Tibial nerve (tissue), 4 donors: ENCODE data around the gene LIPG. TPM values are rescaled to one million over a fixed set of nuclear protein-coding genes. Genes with fewer than 3 reads are reported as not detected.

Source experiments
- DNase-seq, 2 donors: peaks; one replicate each; pipeline ENCODE4 v3.0.0-alpha.2; 2019; ENCODE audit warnings: low spot score in 2 of 2
- H3K27ac ChIP-seq, 4 donors: fragments of 200-600 bp; sonication (generic) in 3 of 4; one replicate each; pipeline ENCODE4 v1.5.1; 2017 to 2019; ENCODE audit warnings: mild to moderate bottlenecking in 1 of 4
- H3K27me3 ChIP-seq, 2 donors: fragments of 200-600 bp; sonication (generic) in 1 of 2; one replicate each; pipeline versions ENCODE4 v1.5.1 to v1.6.0; 2017 to 2019
- H3K36me3 ChIP-seq, 3 donors: fragments of 200-600 bp; sonication (generic); one replicate each; pipeline ENCODE4 v1.5.1; 2018 to 2019
- H3K4me1 ChIP-seq, 4 donors: fragments of 200-600 bp; sonication (generic) in 3 of 4; one replicate each; pipeline ENCODE4 v1.5.1; 2017 to 2019
- H3K4me3 ChIP-seq, 4 donors: fragments of 200-600 bp; sonication (generic) in 3 of 4; one replicate each; pipeline ENCODE4 v1.5.1; 2017 to 2019; ENCODE audit warnings: mild to moderate bottlenecking in 1 of 4, moderate library complexity in 1 of 4
- H3K9me3 ChIP-seq, 4 donors: fragments of 200-600 bp; sonication (generic) in 3 of 4; one replicate each; pipeline ENCODE4 v1.5.1; 2017 to 2019
- EP300 ChIP-seq, 2 donors: sonication (generic); formaldehyde crosslinking; IDR thresholded peaks; one replicate each; pipeline ENCODE4 v1.6.1; 2017; ENCODE audit warnings: antibody characterized with exemption in 2 of 2, mild to moderate bottlenecking in 1 of 2
- POLR2A ChIP-seq, 2 donors: fragments of 450-650 bp; IDR thresholded peaks; one replicate each; pipeline ENCODE4 v1.6.1; 2017; ENCODE audit warnings: antibody characterized with exemption in 2 of 2, mild to moderate bottlenecking in 2 of 2, moderate library complexity in 2 of 2
- WGBS, 2 donors: methylation state at CpG; one replicate each; pipeline ENCODE4 v1.1.5; 2018; 5-methylcytosine and 5-hydroxymethylcytosine counted together
- total RNA-seq, 4 donors: library from RNA; depleted of rRNA; stranded (reverse); fragments of >200 nt; gene quantifications; one replicate each; pipeline ENCODE4 v1.1.0, GENCODE V29; 2016
- TF ChIP-seq, protein P1 (sequence below), 5 experiments: fragments of 200-600 bp in 3 of 5; fragments of 450-650 bp in 2 of 5; sonication (generic) in 3 of 5; IDR thresholded peaks; one replicate each; pipeline ENCODE4 v1.5.1; 2016 to 2019; ENCODE audit warnings: antibody characterized with exemption in 5 of 5, mild to moderate bottlenecking in 3 of 5, moderate library complexity in 2 of 5

LIPG gene
- total RNA-seq, 4 donors from 2014 or later: 0.39 to 0.44 TPM; not detected in 2

DNA sequence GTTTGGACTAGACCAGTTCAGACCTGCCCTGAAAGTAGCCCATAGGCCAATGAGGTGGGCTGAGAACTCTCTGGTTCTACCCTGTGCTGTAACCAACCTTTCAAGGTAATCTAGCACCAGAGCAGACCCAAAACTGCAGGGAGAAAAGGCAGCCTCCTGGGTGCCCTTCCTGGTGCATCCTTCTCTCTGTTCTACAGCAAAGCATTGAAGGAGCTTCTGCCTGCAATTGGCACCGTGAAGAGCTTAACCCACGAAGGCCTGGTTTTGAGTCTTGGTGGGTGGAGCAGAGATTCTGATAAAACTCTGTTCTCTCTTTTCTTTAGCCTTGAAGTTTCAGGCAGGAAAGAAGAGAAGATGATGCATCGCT is 55.5 kb downstream of the LIPG start:
- Histone ChIP-seq H3K4me1 (peaks cover 0 to 30% (median 4%) of the 10 kb centered on the region in 4 donors), H3K4me3 (no peak overlapping the region), H3K27me3 (no peaks in the 10 kb centered on the region), H3K36me3 (no peaks in the 10 kb centered on the region), H3K27ac (no peak overlapping the region), H3K9me3 (no peaks in the 10 kb centered on the region)
- DNase-seq: no peak
- no peak for TF ChIP-seq EP300 (IDR thresholded peaks at IDR 0.05)
- 79 to 80% methylated on average over 3 of the region's 3 CpGs for WGBS, 2 donors

DNA sequence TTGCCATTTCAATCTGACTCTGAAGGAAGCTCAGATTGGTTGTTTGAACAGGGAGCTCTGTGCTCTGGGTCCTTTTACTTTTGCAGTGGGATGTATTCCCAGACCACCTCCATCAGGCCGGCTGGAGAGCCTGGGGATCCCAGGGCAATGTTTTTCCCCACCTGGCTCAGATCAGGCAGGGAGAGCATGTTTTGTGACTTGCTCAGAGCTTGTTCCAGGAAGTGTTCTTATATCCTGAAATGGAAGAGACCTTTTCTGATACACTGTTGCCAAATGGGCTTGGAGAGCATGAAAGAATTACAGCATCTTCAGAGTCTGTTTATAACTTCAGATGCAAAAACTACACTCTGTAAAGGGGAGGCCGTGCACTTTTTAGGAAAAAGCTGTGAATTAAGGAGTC is 56.0 kb downstream of the LIPG start:
- 78 to 86% methylated on average over 2 of the region's 2 CpGs for WGBS, 2 donors
- no peak for DNase-seq
- H3K27ac ChIP-seq: no peak overlapping the region

DNA sequence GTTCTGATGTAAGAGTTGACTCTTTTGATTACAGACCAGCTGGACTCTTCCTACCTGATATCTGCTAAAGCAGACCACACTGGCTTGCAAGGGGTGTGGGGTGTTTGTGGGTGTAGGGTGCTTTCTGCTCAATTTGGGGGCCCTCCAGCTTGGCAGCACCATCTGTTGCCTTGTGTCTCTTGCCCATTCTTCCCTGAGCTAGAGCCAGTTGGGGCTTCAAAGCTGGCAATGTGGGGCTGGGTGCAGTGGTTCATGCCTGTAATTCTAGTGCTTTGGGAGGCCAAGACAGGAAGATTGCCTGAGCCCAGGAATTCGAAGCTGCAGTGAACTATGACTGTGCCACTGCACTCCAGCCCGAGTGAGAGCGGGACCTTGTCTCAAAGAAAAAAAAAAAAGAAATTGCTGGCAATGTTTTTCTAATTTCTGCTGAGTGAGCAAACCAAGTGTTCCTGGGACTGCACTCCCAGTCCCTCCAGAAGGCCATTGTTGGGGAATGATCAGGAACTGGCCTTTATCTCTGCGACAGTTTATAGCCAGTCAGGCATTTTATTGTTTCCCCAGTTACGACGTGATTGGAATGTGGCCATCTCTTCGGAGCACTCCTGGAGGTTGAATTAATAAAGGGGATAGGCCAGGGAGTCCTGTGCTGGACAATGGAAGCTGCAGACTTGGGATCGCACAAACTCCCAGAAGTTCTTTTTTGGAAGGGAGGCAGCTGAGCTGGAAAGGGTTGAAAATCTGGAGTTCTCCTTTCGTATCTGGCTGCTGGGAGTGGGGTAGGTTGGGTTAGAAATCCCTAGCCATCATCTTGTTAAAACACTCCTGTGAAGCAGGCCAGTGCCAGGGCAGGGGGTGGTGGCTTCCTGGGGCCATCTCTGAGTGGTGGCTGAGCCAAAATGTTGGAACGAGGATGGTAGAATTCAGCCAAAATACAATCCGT is 57.2 kb downstream of the LIPG start:
- H3K27ac ChIP-seq: no peak overlapping the region
- H3K27me3 ChIP-seq: no peaks in the 10 kb centered on the region
- peaks cover 0 to 14% (median 0%) of the 10 kb centered on the region in 4 donors for H3K4me1 ChIP-seq
- H3K36me3 ChIP-seq: no peaks in the 10 kb centered on the region
- WGBS, 2 donors: 29 to 41% methylated on average over 11 of the region's 11 CpGs
- no peaks in the 10 kb centered on the region for H3K9me3 ChIP-seq
- no peak overlapping the region for H3K4me3 ChIP-seq
- no peak for DNase-seq
- TF ChIP-seq POLR2A (IDR thresholded peaks at IDR 0.05) (no peak), EP300 (IDR thresholded peaks at IDR 0.05) (no peak)
- TF ChIP-seq, protein P1, sequence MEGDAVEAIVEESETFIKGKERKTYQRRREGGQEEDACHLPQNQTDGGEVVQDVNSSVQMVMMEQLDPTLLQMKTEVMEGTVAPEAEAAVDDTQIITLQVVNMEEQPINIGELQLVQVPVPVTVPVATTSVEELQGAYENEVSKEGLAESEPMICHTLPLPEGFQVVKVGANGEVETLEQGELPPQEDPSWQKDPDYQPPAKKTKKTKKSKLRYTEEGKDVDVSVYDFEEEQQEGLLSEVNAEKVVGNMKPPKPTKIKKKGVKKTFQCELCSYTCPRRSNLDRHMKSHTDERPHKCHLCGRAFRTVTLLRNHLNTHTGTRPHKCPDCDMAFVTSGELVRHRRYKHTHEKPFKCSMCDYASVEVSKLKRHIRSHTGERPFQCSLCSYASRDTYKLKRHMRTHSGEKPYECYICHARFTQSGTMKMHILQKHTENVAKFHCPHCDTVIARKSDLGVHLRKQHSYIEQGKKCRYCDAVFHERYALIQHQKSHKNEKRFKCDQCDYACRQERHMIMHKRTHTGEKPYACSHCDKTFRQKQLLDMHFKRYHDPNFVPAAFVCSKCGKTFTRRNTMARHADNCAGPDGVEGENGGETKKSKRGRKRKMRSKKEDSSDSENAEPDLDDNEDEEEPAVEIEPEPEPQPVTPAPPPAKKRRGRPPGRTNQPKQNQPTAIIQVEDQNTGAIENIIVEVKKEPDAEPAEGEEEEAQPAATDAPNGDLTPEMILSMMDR (IDR thresholded peaks at IDR 0.05): no peak

More for the DNA sequence above, 56.0 kb downstream of the LIPG start:
- Histone ChIP-seq H3K27me3 (no peaks in the 10 kb centered on the region), H3K4me1 (peaks cover 0 to 26% (median 4%) of the 10 kb centered on the region in 4 donors), H3K9me3 (no peaks in the 10 kb centered on the region), H3K36me3 (no peaks in the 10 kb centered on the region), H3K4me3 (no peak overlapping the region)
- TF ChIP-seq EP300 (IDR thresholded peaks at IDR 0.05) (no peak), POLR2A (IDR thresholded peaks at IDR 0.05) (no peak)
- TF ChIP-seq, protein P1 (IDR thresholded peaks at IDR 0.05): no peak

DNA sequence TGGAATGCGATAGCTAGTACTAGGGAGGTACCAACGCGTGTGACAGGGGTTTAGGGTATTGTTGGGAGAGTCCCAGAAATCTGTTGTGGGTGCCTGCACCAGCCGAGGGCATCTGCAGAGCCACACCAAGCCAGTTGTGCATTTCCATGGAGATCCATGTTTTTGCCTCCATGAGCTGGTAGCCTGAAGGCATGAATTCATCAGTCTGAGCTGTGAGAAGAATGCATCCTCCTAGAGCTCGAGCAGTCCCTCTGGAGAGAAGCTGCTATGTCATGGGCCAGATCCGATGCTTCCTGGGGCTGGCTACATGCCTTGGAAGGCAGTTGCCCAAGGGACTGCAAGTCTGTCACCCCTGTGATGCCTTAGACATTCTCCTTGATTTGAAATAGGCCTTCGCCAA is 57.9 kb downstream of the LIPG start:
- H3K4me3 ChIP-seq: no peak overlapping the region

DNA sequence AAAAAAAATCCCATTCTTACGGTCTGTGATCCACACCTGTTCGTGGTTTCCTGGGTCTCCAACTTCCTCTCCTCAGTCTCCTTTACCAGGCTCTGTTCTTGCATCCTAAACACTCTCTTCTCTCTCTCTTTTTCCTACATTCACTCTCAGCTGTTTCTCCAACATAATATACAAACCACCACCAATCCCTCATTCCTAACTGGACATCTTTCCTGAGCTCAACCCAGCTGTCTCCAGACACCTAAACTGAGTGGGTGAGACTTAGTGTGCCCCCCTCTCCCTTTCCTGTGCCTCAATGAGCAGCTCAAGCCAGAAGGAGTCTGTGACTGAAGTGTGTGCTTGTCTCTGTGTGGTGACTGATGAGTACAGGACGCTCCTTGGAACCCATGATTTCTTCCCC is 59.4 kb downstream of the LIPG start:
- Histone ChIP-seq H3K36me3 (no peaks in the 10 kb centered on the region), H3K4me3 (no peak overlapping the region), H3K4me1 (peaks cover 0 to 14% (median 0%) of the 10 kb centered on the region in 4 donors), H3K27me3 (no peaks in the 10 kb centered on the region), H3K9me3 (no peaks in the 10 kb centered on the region), H3K27ac (no peak overlapping the region)
- WGBS, 2 donors: 73 to 80% methylated on average over 3 of the region's 3 CpGs
- TF ChIP-seq POLR2A (IDR thresholded peaks at IDR 0.05) (no peak), EP300 (IDR thresholded peaks at IDR 0.05) (no peak)
- TF ChIP-seq, protein P1 (IDR thresholded peaks at IDR 0.05): no peak
- no peak for DNase-seq

More for the DNA sequence above, 57.9 kb downstream of the LIPG start:
- Histone ChIP-seq H3K27ac (no peak overlapping the region), H3K36me3 (no peaks in the 10 kb centered on the region), H3K4me1 (peaks cover 0 to 14% (median 0%) of the 10 kb centered on the region in 4 donors), H3K27me3 (no peaks in the 10 kb centered on the region), H3K9me3 (no peaks in the 10 kb centered on the region)
- no peak for TF ChIP-seq EP300 (IDR thresholded peaks at IDR 0.05)
- TF ChIP-seq POLR2A (IDR thresholded peaks at IDR 0.05): no peak
- TF ChIP-seq, protein P1 (IDR thresholded peaks at IDR 0.05): no peak
- no peak for DNase-seq
- 54 to 60% methylated on average over 7 of the region's 7 CpGs for WGBS, 2 donors
